Measurements from ENCODE around the gene UNC5B.

GRCh38 chr10:71173466-71173865 is 38.9 kb upstream of the UNC5B start:
- TF ChIP-seq EZH2 (IDR thresholded peaks at IDR 0.05; ENCODE audit: insufficient read depth, poor library complexity, severe bottlenecking) (no peak), EZH2phosphoT487 (IDR thresholded peaks at IDR 0.05; ENCODE audit: insufficient read depth, low read depth) (no peak)
